NCI-H2196 treated with DMSO at 0.1 percent for 48 hours (cell line): ENCODE data around the gene GFY.

Source experiments
- DNase-seq: peaks from one replicate; lab custom pipeline; 2025; ENCODE audit not compliant: unreplicated experiment; lab: John Stamatoyannopoulos, UW

GFY gene

DNA sequence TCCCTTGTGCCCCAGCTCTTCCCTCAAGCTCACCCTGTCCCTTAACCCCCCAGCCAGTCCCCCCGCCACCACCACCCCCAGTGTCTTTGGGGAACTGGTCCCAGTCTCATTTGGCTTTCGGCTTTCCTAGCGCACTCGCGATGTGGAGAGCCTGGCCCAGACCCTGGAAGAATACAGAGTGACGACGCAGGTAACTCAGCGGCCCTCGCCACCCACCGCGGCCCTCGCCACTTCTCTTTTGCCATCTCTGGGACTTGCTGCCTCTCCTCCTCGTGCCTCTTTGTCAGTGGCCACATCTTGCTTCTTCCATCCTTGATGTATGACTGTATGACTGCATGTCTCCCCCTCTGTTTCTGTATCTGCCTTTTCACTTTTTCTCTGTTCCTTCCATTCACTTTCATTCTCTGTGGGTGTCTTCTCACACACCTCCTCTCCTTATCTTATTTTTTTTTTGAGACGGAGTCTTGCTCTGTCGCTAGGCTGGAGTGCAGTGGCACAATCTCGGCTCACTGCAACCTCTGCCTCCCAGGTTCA is 17.6 kb upstream of the GFY start:
- DNase-seq = no peak

DNA sequence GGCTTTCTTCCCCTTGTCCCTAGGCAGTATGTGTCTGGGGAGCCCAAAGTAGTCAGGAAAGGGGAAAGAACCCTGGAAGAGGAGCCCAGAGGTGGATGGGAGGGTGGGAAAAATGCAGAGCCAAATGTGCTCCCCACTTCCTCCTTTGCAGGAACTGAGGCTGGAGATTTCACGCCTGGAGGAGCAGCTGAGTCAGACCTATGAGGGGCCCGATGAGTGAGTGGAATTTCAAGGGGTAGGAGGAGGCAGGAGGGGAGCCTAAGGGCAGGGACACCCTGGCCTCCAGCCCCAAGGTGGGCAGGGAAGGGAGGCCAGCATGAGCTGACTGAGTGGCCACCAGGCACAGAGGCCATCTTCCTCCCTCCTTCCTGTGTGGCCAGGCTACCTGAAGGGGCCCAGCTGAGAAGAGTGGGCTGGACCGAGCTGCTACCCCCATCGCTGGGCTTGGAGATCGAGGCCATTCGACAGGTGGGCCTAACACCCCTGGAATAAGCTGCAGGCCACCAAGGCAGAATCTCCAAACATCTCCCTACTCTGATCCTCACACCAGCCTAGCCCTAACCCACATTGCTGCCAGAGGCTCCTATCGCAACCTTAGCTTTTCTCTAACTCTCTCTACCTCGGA is 16.3 kb upstream of the GFY start:
- DNase-seq = no peak

DNA sequence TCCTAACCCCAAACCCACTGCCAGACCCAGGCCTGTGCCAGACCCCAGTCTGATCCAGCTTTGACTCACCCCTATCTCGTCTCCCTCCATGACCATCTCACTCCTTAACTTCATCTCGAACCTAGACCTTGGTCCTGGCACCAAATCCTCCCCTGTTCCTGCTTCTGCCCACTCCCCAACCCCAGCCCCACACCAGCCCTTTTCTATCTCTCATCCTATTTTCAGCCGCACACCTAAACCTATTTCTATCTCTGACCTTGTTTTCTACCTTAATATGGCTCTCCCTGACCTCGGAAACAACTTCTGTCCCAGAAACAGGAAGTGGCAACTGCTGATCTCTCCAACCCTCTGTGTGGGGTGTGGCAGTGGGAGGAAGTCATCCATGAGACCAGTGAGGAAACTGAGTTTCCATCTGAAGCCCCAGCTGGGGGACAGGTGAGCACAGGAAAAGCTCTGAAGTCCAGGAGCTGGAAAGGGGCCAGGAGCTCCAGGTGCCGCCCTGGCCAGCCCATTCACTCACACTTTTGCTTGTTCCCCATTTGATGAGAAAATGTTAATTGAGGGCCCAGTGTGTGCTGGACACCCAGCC is 15.7 kb upstream of the GFY start:
- no peak for DNase-seq

DNA sequence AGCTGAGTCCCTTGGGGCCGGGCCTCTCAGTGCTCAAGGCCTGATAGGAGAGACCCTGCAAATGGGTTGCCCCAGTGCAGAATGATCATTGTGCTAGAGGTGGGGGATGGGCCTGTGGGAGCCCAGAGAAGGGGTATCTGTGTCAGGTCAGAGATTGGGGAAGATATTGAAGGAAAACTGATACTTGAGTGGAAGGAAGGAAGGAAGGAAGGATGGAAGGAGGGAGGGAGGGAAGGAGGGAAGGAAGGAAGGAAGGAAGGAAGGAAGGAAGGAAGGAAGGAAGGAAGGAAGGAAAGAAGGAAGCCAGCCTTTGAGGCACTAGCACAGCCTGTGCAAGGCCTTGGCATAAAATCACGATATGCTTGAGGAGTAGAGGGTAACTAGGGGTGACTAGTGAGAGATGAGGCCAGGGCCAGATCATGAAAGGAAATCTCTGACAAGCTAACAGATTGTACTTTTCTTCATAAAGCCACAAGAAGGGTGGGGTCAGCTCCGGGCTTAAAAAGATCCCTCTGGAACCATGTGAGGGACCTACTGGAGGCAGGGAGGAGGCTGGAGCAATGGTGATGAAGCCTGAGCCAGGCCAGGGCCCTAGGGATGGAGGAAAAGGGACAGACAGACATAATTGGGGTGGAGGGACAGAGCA is 13.4 kb upstream of the GFY start:
- no peak for DNase-seq

DNA sequence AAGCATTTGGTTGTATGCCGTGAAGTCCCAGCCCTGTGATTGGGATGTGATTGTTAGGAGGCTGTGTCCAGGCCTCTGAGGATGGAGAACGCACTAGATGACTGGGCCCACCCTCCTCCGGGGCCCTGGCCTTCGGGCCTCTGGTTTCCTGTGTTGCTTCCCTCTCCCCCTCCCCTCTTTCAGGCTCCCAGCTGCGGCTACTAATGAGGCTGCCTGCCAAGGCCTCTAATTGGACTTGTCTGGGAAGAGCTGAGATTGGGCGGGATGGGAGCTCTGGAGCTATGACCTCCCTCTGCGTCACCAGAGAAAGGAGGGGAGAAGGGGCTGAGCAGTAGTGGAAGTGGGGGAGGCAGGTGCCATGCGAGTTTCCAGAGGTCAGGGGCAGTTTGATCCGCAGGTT is 11.8 kb upstream of the GFY start:
- no peak for DNase-seq

DNA sequence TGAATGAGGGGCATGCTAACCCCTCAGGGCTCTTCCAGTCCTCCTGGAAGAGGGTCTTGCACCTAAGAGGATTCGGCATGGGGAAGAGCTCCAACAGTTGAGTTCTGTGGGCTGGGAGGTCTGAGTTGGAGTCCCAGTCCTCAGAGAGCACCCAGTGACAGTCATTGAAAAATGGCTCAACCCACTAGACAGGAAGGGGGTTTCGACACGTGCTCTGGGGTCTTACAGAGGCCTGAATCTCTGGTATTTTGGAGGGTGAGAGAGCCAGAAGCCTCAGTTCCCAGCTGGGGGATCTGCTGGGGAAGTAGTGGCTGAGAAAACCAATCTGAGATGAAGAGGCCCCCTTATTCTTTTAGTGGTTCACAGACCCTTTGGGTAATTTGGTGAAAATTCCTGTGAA is 10.9 kb upstream of the GFY start:
- DNase-seq = no peak

DNA sequence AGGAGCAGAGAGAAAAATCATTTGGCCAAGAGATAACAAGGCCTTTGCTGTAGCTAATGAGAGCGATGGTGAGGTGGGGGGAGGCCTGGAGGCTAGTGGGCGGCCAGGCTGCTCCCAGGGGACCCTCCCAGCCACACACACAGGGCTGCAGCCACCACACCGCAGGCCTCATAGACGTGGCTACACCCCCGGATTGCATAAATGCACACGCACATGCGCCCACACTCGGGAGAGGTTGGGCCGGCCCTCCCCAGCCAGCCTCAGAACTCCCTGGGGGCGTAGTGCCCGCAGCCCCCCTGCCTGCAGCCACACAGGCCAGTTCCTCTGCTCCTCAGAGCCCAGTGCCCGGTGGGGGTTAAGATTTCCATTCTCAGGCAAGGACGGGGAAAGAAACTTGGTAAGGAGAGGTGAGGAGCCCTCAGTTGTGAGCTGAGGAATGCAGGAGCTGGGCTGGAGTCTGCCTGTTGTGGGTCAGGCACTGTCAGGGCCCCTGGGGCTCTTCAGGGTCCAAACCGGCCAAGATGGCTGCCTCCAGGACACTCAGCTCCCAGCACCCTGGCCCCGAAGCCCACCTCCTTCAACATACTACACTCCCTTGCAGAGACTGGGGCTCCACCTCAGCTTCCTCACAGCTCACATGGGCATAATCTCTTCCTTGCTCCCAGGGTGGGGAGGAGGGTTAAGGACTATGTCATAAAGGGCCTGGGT is 9.9 kb upstream of the GFY start:
- no peak for DNase-seq

DNA sequence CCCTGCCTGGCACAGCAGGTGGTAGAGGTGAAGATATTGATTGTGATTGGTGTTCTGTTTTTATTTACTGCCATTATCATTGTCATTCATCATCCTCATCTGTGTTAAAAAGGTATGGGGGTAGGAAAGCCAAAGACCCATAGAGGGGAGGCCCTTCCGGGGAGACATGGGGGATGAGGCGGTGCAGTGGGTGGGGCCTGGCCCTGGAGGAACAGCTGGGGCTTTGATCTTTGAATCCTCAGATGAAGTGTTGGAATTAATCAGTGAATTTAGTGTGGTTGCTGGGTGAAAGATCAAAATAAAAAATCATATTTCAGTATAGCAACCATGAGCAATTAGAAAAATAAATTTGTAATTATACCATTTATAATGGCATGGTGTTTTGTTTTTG is 9.4 kb upstream of the GFY start:
- DNase-seq = no peak

DNA sequence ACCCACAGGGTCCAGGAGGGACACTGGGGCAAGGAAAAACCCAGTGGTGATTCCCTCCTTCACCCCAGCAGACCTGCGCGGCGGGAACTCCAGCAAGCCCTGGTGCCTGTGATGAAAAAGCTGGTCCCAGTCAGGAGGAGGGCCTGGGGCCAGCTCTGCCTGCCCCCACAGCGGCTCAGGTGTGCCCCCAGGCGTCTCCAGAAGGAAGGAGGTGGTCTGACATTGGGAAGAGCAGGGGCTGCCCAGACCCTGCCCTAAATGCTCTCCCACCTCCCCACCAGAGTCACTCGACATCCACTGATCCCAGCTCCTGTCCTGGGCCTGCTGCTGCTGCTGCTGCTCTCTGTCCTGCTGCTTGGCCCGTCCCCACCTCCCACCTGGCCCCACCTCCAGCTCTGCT is 8.1 kb upstream of the GFY start:
- no peak for DNase-seq

DNA sequence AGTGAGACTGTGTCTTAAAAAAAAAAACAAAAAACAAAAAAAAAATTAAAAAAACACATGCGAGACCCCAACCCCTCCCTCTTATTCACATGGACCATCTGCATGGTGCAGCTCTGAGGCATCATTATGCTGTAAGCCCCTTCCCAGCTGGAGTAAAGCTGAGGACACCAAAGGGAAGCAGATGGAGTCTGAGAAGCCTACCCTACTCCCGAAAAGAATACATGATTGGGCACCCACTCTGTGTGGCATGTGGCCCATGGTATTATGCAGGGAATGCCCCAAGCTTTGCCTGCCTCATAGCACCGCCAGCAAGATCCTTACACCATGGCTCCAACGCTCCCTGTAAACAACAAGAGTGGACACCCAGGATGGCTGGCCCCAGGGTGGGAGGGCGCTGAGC is 6.7 kb upstream of the GFY start:
- no peak for DNase-seq

DNA sequence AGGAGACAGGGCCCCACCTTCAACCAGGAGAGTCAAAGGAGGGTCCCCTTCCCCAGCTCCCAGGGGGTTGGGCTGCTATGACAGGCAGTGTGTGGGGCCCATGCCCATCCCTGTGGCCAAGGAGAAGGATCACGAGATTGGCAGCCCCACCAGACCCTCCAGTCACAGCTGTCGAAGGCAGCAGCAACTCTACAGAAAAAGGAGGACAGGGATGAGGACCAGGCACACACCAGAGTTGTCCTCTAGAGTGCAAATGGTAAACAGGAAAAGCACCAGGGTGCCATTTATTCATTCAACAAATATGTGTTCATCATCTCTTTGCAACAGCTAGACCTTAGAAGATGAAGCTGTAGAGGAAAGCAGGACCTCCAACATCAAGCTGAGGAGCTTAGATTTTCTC is 6.0 kb upstream of the GFY start:
- no peak for DNase-seq

DNA sequence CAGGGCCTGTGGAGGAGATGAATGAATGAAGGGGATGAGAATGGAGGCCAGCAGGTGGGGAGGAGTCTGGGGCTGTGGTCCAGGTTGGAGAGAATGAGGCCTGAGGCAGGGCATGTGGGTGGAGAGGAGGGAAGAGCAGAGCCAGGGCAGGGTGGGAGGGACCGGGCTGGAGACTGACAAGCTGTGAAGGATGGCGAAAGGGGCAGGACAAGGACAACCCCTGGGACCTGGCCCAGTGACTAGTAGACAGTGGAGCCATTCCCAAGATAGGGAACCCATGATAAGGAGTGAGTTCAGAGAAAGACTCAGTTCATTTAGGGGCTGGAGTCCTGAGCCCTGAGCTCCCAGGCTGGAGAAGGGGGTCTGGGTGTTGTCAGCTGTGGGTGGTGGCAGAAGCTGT is 5.0 kb upstream of the GFY start:
- DNase-seq = no peak

DNA sequence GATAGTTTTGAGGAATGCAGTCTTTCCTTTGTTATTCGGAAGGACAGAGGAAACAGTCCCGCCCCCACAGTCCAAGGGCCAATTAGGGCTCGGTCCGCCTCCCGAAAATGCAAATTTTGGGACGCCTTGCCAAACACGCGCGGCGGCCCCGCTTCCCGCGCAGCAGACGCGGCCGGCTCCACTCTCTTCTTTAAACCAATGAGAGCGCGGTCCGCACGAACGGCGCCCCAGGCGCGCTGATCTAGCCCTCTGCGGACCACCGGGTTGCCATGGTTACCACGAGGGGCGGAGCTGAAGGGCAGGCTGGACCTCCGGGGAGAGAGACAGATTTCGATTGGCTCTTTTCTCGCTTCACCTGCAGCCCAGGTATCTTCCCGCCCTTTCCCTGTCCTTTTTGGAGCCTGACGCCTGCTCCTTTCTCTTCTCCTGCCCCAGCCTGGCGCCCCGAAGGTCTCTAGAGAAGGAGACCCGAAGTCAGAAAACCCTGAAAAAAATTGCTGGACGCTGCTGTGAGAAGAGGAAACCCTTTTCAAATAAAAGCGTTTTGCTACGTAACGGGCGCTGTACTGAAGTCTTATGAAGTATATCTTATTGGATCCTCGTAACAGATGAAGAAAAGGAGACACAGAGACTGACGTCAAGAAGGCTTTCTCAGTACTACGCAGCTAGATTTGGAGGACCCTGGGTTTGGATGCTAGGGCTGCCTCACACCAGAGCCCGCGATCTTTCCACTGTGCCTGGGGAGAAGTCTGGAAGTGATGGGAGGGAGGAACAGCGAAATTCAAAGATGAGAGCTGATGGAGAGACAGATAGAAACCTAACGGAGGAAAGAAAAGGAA is 3.9 kb upstream of the GFY start:
- DNase-seq = peak; percentile 67

DNA sequence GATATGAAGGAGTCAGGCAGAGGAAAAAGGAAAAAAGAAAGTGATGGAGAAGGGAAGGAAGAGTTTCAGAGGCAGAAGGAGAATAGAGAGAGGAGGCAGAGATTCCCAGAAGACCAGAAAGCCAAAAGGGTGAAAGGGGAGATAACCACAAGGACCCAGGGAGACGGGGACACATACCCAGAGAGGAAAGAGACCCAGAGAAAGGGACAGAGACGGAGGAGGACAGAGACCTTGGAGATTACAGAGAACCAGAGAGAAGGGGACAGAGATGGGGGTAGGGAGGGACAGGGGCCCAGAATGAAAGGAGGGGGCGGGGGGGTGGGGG is 3.3 kb upstream of the GFY start:
- DNase-seq = no peak

DNA sequence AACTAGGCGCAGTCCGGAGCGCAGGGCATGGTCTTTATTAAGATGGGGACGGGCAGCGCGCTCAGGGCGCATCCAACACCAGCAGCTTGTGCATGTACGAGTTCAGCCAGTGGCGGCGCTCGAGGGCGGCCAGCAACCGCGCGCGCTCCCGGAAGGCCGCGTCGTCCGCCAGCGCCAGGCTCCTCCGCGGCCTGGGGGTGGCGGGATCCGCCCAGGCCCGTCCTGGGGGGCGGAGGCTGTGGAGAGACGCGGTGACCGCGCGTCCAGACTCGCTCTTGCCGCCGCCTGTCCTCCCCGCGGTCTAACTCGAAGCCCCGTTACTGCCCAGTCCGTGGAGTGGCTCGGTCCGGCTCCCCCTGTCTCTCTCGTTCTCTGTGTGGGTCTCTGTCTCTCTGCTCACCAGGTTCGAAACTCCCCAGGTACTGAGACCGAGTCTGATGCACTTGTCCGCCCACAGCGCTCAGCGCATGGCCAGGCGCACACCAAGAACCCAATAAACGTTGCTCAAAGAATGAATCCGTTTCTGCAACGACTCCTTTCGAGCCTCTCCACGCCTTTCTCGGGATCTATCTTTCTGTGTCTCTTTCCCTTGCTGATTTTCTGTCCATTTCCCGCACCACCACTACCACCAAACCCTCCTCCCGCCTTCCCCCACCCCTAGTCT is 2.6 kb upstream of the GFY start:
- DNase-seq = peak; percentile 56

DNA sequence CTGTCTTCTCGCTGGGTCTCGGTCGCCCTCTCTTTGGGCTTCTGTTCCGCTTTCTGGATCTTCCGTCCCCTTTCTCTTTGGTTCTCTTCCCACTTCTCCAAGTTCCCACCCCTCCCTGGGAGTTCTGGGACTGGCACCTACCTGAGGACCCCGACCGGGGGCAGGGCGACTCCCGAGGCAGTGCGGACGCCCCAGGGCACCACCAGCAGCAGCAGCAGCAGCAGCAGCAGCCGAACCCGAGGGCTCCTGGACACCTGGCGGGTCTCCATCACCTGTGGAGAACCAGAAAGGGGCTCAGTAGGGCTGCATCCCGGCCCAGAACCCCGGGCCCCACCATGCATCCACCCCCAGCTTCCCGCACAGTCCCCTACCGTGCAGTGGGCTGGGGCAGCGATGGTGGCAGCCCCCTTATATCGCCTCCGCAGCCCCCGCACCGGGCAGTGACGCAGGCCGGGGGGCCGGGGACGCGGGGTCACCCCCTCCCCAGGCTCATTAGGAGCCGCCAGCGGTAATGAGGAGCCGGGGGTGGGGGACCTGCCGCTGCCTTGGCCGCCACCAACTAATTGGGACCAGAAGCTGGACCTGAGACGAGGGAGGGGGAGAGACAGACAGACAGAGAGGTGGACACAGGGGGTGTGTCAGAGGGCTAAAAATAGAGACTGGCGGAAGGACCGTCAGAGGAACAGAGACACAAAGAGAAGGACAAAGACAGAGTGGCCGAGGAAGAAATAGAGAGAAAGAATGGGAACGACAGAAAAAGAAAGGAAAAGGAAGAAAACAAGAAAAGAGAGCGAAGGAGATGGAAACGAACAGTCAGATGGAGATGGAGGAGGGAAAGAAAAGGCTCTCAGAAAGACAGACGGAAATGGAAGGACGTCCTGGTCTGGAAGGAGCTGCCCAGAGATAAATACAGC is 1.9 kb upstream of the GFY start, which contains the start of gene PTH2:
Gene PTH2, minus strand, starts transcription at position 371 of the 914 bp plus-strand sequence. Its CDS starts 102 bp downstream, at position 269.
- DNase-seq = no peak

DNA sequence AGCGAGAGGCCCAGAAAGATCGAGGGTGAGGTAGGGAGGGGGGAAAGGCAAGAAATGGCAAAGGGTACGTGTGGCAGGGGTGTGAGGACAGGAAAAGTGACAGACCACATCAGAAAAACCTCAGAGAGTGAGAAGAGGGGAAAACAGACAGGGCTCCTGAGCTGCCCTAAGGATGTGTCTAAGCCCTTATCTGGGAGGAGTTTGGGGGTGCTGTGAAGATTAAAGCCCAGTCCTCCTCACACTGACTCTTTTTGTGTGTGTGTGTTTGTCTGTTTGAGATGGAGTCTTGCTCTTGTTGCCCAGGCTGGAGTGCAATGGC is 1.2 kb upstream of the GFY start:
- DNase-seq = no peak

DNA sequence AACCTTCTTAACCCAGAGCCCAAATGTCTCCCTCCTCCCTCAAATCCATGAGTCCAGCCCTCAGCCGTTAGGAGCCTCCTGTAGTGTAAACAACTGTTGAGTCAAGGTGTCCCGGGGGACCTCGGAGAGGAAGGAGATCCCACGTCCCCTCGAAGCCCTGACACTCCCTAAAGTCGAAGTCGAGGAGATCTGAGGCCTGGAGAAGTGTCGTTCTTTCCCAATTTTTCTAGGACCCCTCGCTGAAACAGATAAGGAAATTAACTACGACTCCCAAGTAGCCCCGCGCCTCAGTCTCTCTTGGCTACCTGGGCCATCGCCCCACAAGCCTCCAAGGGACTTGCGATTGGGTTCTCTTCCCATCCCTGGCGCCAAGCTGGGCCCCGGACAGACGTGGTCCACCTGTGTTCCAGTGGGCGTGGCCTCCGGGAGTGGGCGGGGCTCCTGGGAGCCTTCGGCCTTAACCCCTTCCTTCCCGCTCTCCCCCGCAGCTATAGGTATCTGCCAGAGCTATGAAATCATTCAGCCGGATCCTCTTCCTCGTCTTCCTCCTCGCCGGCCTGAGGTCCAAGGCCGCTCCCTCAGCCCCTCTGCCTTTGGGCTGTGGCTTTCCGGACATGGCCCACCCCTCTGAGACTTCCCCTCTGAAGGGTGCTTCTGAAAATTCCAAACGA is 869 bp downstream of the GFY start:
- no peak for DNase-seq

DNA sequence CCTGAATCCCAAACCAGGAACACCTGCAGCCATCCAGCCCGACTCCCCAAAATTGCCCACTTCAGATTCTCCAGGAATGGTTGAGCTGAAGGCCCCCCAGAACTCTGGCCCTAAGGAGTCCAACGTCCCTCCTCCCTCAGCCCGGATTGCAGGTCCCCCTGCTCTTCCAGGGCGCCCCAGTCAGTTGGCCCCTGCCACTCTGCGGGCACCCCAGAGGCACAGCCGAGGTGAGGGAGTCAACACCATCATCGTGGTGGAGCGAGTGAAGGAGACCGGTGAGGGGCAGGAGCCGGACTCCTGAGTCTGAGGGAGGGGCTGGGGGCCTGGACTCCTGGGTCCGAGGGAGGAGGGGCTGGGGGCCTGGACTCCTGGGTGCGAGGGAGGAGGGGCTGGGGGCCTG is 2.2 kb downstream of the GFY start:
- DNase-seq = no peak
